DOHH2 (cell line): Measurements from ENCODE around the gene OR2B3.

Experiments used
- H3F3A ChIP-seq: fragments of 200-600 bp; sonication (generic), shearing (Covaris generic); 2 replicates; pipeline ENCODE4 v1.6.0; 2016; ENCODE audit warnings: antibody characterized with exemption, mild to moderate bottlenecking; ENCODE audit not compliant: control insufficient read depth, insufficient read depth
- H3K27ac ChIP-seq: fragments of 200-600 bp; sonication (generic); 2 replicates; pipeline ENCODE4 v1.5.1; 2014; ENCODE audit warnings: low read depth, mild to moderate bottlenecking, low read length, moderate library complexity
- H3K27me3 ChIP-seq: fragments of 200-600 bp; sonication (generic); 2 replicates; pipeline ENCODE4 v1.6.1; 2014; ENCODE audit warnings: mild to moderate bottlenecking, low read length, mixed read lengths; ENCODE audit not compliant: control insufficient read depth
- H3K36me3 ChIP-seq: fragments of 200-600 bp; sonication (generic); 2 replicates; pipeline ENCODE4 v1.6.1; 2014; ENCODE audit warnings: mild to moderate bottlenecking, low read length, moderate library complexity, mixed read lengths; ENCODE audit not compliant: control insufficient read depth
- H3K4me1 ChIP-seq: fragments of 200-600 bp; sonication (generic); 2 replicates; pipeline ENCODE4 v1.6.1; 2014; ENCODE audit warnings: mild to moderate bottlenecking, low read length, mixed read lengths; ENCODE audit not compliant: control insufficient read depth
- H3K4me2 ChIP-seq: fragments of 200-600 bp; sonication (generic); 2 replicates; pipeline ENCODE4 v1.6.0; 2014; ENCODE audit warnings: mild to moderate bottlenecking, low read length, moderate library complexity
- H3K4me3 ChIP-seq: fragments of 200-600 bp; sonication (generic); 2 replicates; pipeline ENCODE4 v1.5.1; 2014; ENCODE audit warnings: mild to moderate bottlenecking, low read length, mixed read lengths
- H3K79me2 ChIP-seq: fragments of 200-600 bp; sonication (generic); 2 replicates; pipeline ENCODE4 v1.6.1; 2014; ENCODE audit warnings: mild to moderate bottlenecking, low read length, mixed read lengths; ENCODE audit not compliant: control insufficient read depth
- H3K9me2 ChIP-seq: fragments of 200-600 bp; sonication (generic); replicated peaks from 2 replicates; pipeline ENCODE4 v1.6.1; 2014; ENCODE audit warnings: mild to moderate bottlenecking, low read length, mixed read lengths; ENCODE audit not compliant: control insufficient read depth
- H3K9me3 ChIP-seq: fragments of 200-600 bp; sonication (generic); 2 replicates; pipeline ENCODE4 v1.6.1; 2014; ENCODE audit warnings: antibody characterized with exemption, low read length, mixed read lengths; ENCODE audit not compliant: control insufficient read depth, insufficient read depth
- H4K20me1 ChIP-seq: fragments of 200-600 bp; sonication (generic); 2 replicates; pipeline ENCODE4 v1.6.0; 2014; ENCODE audit warnings: low read depth, mild to moderate bottlenecking, antibody characterized with exemption, low read length, moderate library complexity; ENCODE audit not compliant: control insufficient read depth, insufficient read depth
- CTCF ChIP-seq: fragments of 200-600 bp; sonication (generic); IDR thresholded peaks from one replicate; pipeline ENCODE4 v1.5.1; 2014; ENCODE audit warnings: antibody characterized with exemption, mild to moderate bottlenecking, low read depth, low read length; ENCODE audit not compliant: poor library complexity, severe bottlenecking
- EZH2phosphoT487 ChIP-seq: fragments of 200-600 bp; sonication (generic); IDR thresholded peaks from 2 replicates; pipeline ENCODE4 v1.6.1; 2017; ENCODE audit warnings: borderline replicate concordance, mild to moderate bottlenecking, antibody characterized with exemption, low read length, moderate library complexity, mixed read lengths

OR2B3 gene

GRCh38 chr6:29099190-29099589 is 12.1 kb upstream of the OR2B3 start, which contains the start of gene OR2J1:
Gene OR2J1 (plus strand): TSS chr6:29099490. CDS start chr6:29100943, 1,453 bp downstream.
- Histone ChIP-seq H3K36me3 (no peaks in the 10 kb centered on the region), H3K27ac (no peak within 1 kb of the TSS), H3K4me3 (no peak within 1 kb of the TSS), H3K27me3 (no peaks in the 10 kb centered on the region), H4K20me1 (no peaks in the 10 kb centered on the region), H3K9me2 (no peaks in the 10 kb centered on the region), H3K4me1 (no peaks in the 10 kb centered on the region), H3F3A (no peaks in the 10 kb centered on the region), H3K4me2 (no peak within 1 kb of the TSS), H3K79me2 (no peaks in the 10 kb centered on the region), H3K9me3 (no peaks in the 10 kb centered on the region)
- TF ChIP-seq CTCF (no peak), EZH2phosphoT487 (no peak)

- Histone ChIP-seq H3K79me2 (no peaks in the 10 kb centered on the region), H3K9me2 (no peaks in the 10 kb centered on the region), H4K20me1 (no peaks in the 10 kb centered on the region), H3K4me1 (no peaks in the 10 kb centered on the region), H3K4me2 (no peak overlapping the region), H3K27ac (no peak overlapping the region), H3K36me3 (no peaks in the 10 kb centered on the region), H3K9me3 (no peaks in the 10 kb centered on the region), H3K27me3 (0 out of 2 replicates have a peak, but pooled peaks cover 3% of the 10 kb centered on the region), H3K4me3 (no peak overlapping the region), H3F3A (no peaks in the 10 kb centered on the region)
- no peak for TF ChIP-seq EZH2phosphoT487
- TF ChIP-seq CTCF = no peak
These were observed 10.7 kb upstream of the OR2B3 start for GRCh38 chr6:29097803-29098202.

GRCh38 chr6:29092957-29093356 is 5.8 kb upstream of the OR2B3 start:
- no peaks in the 10 kb centered on the region for H3K9me3 ChIP-seq
- no peaks in the 10 kb centered on the region for H3K79me2 ChIP-seq
- no peaks in the 10 kb centered on the region for H3K9me2 ChIP-seq
- H3K27me3 ChIP-seq = peaks cover 3% of the 10 kb centered on the region; the same call in 1 of the 2 replicates
- no peaks in the 10 kb centered on the region for H3K4me1 ChIP-seq
- no peak overlapping the region for H3K4me2 ChIP-seq
- H3F3A ChIP-seq = no peaks in the 10 kb centered on the region
- no peaks in the 10 kb centered on the region for H3K36me3 ChIP-seq
- no peak for TF ChIP-seq CTCF
- no peak overlapping the region for H3K4me3 ChIP-seq
- H3K27ac ChIP-seq = no peak overlapping the region
- H4K20me1 ChIP-seq = no peaks in the 10 kb centered on the region

- Histone ChIP-seq H3K9me3 (no peaks in the 10 kb centered on the region), H3K27ac (no peak overlapping the region), H3K4me3 (no peak overlapping the region)
These were observed 4.7 kb downstream of the OR2B3 start for GRCh38 chr6:29082457-29082856.

More at GRCh38 chr6:29082457-29082856, 4.7 kb downstream of the OR2B3 start:
- no peaks in the 10 kb centered on the region for H3K36me3 ChIP-seq
- H3K4me2 ChIP-seq = no peak overlapping the region
- H4K20me1 ChIP-seq = no peaks in the 10 kb centered on the region
- no peaks in the 10 kb centered on the region for H3F3A ChIP-seq
- H3K4me1 ChIP-seq = no peaks in the 10 kb centered on the region
- TF ChIP-seq EZH2phosphoT487 (no peak), CTCF (no peak)
- no peaks in the 10 kb centered on the region for H3K9me2 ChIP-seq
- no peaks in the 10 kb centered on the region for H3K79me2 ChIP-seq
- H3K27me3 ChIP-seq = no peaks in the 10 kb centered on the region
